Inflammatory macrophage treated with lipopolysaccharide for 4 hours (primary cell): ENCODE data around the gene MYADML2.

ENCODE experiments used
- DNase-seq: peaks from one replicate; pipeline ENCODE4 v3.0.0-alpha.2; 2020

Gene MYADML2

GRCh38 chr17:81908793-81909192, 38.2 kb downstream of the MYADML2 start:
- DNase-seq, result no peak

- DNase-seq, result no peak
Observed at GRCh38 chr17:81907219-81908145, 39.6 kb downstream of the MYADML2 start.

- no peak for DNase-seq
Observed at GRCh38 chr17:81906476-81907218, 40.4 kb downstream of the MYADML2 start.

- DNase-seq, result no peak
Observed at GRCh38 chr17:81905993-81906392, 41.0 kb downstream of the MYADML2 start.

GRCh38 chr17:81905424-81905875, 41.6 kb downstream of the MYADML2 start:
- no peak for DNase-seq

- DNase-seq, result no peak
Observed at GRCh38 chr17:81904600-81905423, 42.2 kb downstream of the MYADML2 start.

GRCh38 chr17:81903896-81904599, 43.0 kb downstream of the MYADML2 start:
- DNase-seq, result no peak

GRCh38 chr17:81903415-81903831, 43.6 kb downstream of the MYADML2 start:
- no peak for DNase-seq

- no peak for DNase-seq
Observed at GRCh38 chr17:81902653-81903414, 44.2 kb downstream of the MYADML2 start.

GRCh38 chr17:81902023-81902652, 44.9 kb downstream of the MYADML2 start, which contains the start of gene NPB:
Gene NPB (plus strand): TSS chr17:81902238. CDS start chr17:81902278, 40 bp downstream.
- peak; percentile 16 for DNase-seq

- DNase-seq, result no peak
Observed at GRCh38 chr17:81901167-81902022, 45.6 kb downstream of the MYADML2 start.

- DNase-seq, result no peak
Observed at GRCh38 chr17:81900181-81900820, 46.7 kb downstream of the MYADML2 start.

GRCh38 chr17:81899514-81900166, 47.4 kb downstream of the MYADML2 start:
- DNase-seq, result no peak

GRCh38 chr17:81898885-81899284, 48.1 kb downstream of the MYADML2 start:
- no peak for DNase-seq

GRCh38 chr17:81898029-81898866, 48.8 kb downstream of the MYADML2 start:
- no peak for DNase-seq

- DNase-seq, result no peak
Observed at GRCh38 chr17:81895400-81895799, 51.6 kb downstream of the MYADML2 start.

- DNase-seq, result no peak
Observed at GRCh38 chr17:81891303-81891552, 55.8 kb downstream of the MYADML2 start.
